IPS-15b (cell line): ENCODE measurements around the gene ZNF470.

Experiments
- H3K27me3 ChIP-seq: one replicate; pipeline ENCODE4 v1.6.1; 2013; ENCODE audit warnings: low read length; ENCODE audit not compliant: control insufficient read depth, insufficient read depth
- H3K36me3 ChIP-seq: one replicate; pipeline ENCODE4 v1.6.1; 2013; ENCODE audit warnings: low read length; ENCODE audit not compliant: control insufficient read depth, insufficient read depth
- H3K4me1 ChIP-seq: one replicate; pipeline ENCODE4 v1.6.1; 2013; ENCODE audit warnings: mild to moderate bottlenecking, low read length; ENCODE audit not compliant: control insufficient read depth, insufficient read depth
- H3K4me3 ChIP-seq: one replicate; pipeline ENCODE4 v1.5.1; 2013; ENCODE audit warnings: low read depth, low read length
- H3K9ac ChIP-seq: one replicate; pipeline ENCODE4 v1.6.1; 2013; ENCODE audit warnings: low read depth, mild to moderate bottlenecking, low read length
- H3K9me3 ChIP-seq: one replicate; pipeline ENCODE4 v1.6.1; 2013; ENCODE audit warnings: mild to moderate bottlenecking, low read length; ENCODE audit not compliant: control insufficient read depth, insufficient read depth

Gene ZNF470

DNA sequence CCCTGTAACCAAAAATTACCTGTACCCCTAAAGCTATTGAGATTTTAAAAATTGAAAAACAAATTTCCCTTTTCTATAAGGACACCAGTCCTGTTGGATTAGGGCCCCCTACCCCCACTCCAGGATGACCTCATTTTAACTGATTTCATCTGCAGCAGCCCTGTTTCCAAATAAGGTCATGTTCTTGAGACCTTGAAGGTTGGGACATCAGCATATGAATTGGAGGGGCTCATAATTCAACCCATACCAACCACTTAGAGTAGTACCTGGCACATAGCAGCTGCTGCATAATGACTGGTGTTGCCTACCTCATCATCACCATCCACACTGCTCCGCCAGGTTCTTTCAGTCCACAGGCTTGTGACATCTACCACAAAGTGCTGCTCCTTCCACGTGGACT is 45.5 kb downstream of the ZNF470 start:
- no peak overlapping the region for H3K4me3 ChIP-seq
- H3K36me3 ChIP-seq, result no peaks in the 10 kb centered on the region
- peaks cover 16% of the 10 kb centered on the region for H3K9me3 ChIP-seq
- no peaks in the 10 kb centered on the region for H3K27me3 ChIP-seq
- no peaks in the 10 kb centered on the region for H3K4me1 ChIP-seq
- no peak overlapping the region for H3K9ac ChIP-seq

GRCh38 chr19:56613639-56614038 is 46.4 kb downstream of the ZNF470 start:
- H3K9me3 ChIP-seq, result peaks cover 18% of the 10 kb centered on the region
- H3K9ac ChIP-seq, result no peak overlapping the region
- H3K36me3 ChIP-seq, result peaks cover 3% of the 10 kb centered on the region
- no peaks in the 10 kb centered on the region for H3K27me3 ChIP-seq
- no peaks in the 10 kb centered on the region for H3K4me1 ChIP-seq
- H3K4me3 ChIP-seq, result no peak overlapping the region

GRCh38 chr19:56617531-56617930 is 50.3 kb downstream of the ZNF470 start:
- no peaks in the 10 kb centered on the region for H3K4me1 ChIP-seq
- peaks cover 14% of the 10 kb centered on the region for H3K9me3 ChIP-seq
- peaks cover 14% of the 10 kb centered on the region for H3K36me3 ChIP-seq
- H3K27me3 ChIP-seq, result no peaks in the 10 kb centered on the region
- no peak overlapping the region for H3K9ac ChIP-seq
- no peak overlapping the region for H3K4me3 ChIP-seq

DNA sequence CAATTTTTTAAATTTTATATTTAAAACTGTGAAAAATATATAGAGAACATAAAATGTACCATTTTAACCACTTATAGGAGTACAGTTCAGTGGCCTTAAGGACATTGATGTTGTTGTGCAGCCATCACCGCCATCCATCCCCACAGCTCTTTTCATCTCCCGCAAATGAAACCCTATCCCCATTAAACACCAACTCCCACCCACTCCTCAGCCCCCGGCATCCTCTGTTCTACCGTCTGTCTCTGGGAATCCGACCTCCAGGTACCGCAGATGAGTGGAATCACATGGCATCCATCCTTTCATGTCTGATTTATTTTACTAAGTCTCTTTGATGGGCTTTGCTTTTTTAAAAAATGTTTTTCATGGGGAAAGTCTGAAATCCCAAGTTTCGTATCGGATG is 51.9 kb downstream of the ZNF470 start:
- H3K4me3 ChIP-seq, result no peak overlapping the region
- no peaks in the 10 kb centered on the region for H3K4me1 ChIP-seq
- no peaks in the 10 kb centered on the region for H3K27me3 ChIP-seq
- peaks cover 12% of the 10 kb centered on the region for H3K9me3 ChIP-seq
- H3K36me3 ChIP-seq, result peaks cover 20% of the 10 kb centered on the region
- no peak overlapping the region for H3K9ac ChIP-seq

DNA sequence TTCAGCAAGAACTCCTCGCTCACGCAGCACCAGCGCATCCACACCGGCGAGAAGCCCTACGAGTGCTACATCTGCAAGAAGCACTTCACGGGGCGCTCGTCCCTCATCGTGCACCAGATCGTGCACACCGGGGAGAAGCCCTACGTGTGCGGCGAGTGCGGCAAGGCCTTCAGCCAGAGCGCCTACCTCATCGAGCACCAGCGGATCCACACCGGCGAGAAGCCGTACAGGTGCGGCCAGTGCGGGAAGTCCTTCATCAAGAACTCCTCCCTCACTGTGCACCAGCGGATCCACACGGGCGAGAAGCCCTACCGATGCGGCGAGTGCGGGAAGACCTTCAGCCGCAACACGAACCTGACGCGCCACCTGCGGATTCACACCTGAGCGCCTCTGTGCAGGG is 55.1 kb downstream of the ZNF470 start:
- Histone ChIP-seq H3K9ac (no peak overlapping the region), H3K4me1 (no peaks in the 10 kb centered on the region), H3K9me3 (peaks cover 17% of the 10 kb centered on the region), H3K4me3 (no peak overlapping the region), H3K36me3 (peaks cover 20% of the 10 kb centered on the region), H3K27me3 (no peaks in the 10 kb centered on the region)

DNA sequence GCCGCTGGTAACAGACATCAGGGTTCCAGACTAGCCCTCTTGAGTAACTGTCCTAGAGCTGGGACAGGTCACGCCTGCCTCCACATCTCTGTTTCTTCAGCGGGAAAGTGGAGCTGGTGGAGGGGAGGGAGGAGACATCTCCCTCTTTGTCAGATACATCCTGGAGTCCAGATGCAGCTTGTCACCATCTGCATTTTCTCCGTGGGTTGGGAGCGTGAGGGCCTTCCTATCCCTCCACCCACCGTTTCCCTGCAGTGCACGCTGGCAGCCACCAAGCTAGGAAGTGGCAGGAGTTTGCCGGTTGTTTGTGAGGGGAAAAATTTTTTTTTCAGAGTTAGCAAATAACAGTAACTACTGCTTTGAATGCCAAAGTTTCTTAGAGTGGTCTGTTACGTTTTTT is 55.7 kb downstream of the ZNF470 start:
- Histone ChIP-seq H3K4me1 (no peaks in the 10 kb centered on the region), H3K36me3 (peaks cover 20% of the 10 kb centered on the region), H3K9me3 (peaks cover 13% of the 10 kb centered on the region)

GRCh38 chr19:56625708-56626107 is 58.4 kb downstream of the ZNF470 start:
- H3K27me3 ChIP-seq, result no peaks in the 10 kb centered on the region
- no peak overlapping the region for H3K4me3 ChIP-seq
- H3K4me1 ChIP-seq, result no peaks in the 10 kb centered on the region
- H3K9me3 ChIP-seq, result peaks cover 13% of the 10 kb centered on the region
- no peak overlapping the region for H3K9ac ChIP-seq
- H3K36me3 ChIP-seq, result peaks cover 17% of the 10 kb centered on the region

More for the DNA sequence above, 55.7 kb downstream of the ZNF470 start:
- no peak overlapping the region for H3K4me3 ChIP-seq
- no peaks in the 10 kb centered on the region for H3K27me3 ChIP-seq
- H3K9ac ChIP-seq, result no peak overlapping the region

GRCh38 chr19:56633021-56633420 is 65.8 kb downstream of the ZNF470 start:
- Histone ChIP-seq H3K27me3 (no peaks in the 10 kb centered on the region), H3K36me3 (no peaks in the 10 kb centered on the region), H3K9ac (no peak overlapping the region), H3K9me3 (peaks cover 5% of the 10 kb centered on the region), H3K4me1 (no peaks in the 10 kb centered on the region), H3K4me3 (no peak overlapping the region)

GRCh38 chr19:56637976-56638555 is 70.8 kb downstream of the ZNF470 start:
- Histone ChIP-seq H3K27me3 (no peaks in the 10 kb centered on the region), H3K36me3 (no peaks in the 10 kb centered on the region), H3K4me3 (no peak overlapping the region), H3K4me1 (no peaks in the 10 kb centered on the region), H3K9ac (no peak overlapping the region), H3K9me3 (peaks cover 5% of the 10 kb centered on the region)
